Stimulated activated CD8-positive, alpha-beta memory T cell treated with anti-CD3 and anti-CD28 coated beads, Interleukin-2, amount 100 ng/mL, for 48 hours (primary cell): ENCODE data around the gene TOM1L2.

Experiments
- DNase-seq, 2 donors: peaks; one replicate each; pipeline ENCODE4 v3.0.0-alpha.2; 2020; ENCODE audit warnings: low read depth in 2 of 2

The TOM1L2 gene

DNA sequence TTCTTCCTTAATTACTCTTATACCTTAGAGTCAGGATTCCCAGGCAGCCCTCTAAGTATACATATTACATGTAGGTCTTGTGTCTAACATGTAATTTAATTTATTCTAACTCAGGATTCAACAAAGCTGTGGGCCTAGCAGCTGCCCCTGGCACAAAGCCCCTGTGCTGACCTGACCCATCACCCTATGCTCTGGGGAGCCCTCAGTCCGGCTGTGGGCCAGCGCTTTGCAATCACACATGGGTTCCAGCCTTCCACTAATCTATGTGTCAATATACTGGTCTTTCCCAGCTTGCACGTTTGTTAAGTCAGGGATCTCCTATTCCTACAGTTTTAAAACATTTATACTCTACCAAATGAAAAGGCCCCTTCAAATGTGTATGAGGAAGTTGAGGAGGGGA lies 72.7 kb downstream of the TOM1L2 start:
- no peak for DNase-seq

DNA sequence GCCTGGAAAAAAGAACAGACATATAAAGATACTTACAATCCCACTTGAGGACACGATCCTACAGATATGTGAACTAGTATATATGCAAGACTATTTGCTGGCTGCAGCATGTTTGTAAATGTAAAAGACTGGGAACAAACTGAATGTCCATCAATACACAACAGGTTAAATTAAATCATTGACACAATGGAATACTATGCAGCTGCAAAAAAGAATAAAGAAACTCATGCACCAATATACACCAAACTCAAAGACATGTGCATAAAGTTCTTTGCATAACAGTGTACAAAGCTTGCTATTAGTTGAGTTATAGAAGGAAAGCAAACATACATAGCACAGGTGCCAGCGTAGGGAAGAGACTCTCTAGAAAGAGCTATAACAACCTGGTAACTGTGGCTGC lies 73.5 kb downstream of the TOM1L2 start:
- no peak for DNase-seq

DNA sequence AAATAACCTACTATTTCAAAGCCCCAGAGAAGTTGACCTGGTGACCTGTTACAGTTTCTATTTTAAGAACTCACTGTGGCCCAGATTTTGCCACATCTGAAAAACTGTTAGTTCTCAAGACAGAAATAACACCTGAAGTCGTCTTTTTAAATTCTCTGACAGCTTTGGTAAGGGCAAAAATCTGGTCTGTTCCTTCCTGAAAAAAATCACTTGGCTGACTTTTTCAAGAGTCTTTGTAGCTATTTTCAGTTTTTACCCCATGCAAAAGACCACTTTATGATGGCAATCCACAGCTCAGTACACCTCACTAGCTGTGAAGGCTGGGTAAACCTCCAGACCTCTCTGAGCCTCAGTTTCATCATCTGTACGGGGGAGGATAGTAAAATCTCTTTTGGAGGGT lies 74.8 kb downstream of the TOM1L2 start:
- no peak for DNase-seq

DNA sequence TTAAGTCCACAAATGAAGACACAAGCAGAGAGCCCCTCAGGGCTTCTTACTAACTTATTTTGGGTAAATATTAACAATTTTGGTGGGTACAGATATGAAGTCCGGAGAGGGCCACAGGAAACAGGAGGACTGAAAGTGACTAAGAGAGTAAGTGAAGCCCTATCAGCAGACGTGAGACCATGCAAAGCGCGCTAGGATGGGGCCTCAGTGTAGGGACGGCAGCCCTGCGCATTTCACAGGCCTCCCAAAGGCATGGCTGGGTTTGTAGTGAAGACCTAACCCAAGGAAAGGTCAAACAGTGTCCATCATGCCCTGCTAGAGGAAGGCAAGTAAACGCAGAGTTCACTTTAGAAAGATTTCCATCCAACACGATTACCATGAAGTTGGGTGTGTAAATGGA lies 75.5 kb downstream of the TOM1L2 start:
- no peak for DNase-seq

DNA sequence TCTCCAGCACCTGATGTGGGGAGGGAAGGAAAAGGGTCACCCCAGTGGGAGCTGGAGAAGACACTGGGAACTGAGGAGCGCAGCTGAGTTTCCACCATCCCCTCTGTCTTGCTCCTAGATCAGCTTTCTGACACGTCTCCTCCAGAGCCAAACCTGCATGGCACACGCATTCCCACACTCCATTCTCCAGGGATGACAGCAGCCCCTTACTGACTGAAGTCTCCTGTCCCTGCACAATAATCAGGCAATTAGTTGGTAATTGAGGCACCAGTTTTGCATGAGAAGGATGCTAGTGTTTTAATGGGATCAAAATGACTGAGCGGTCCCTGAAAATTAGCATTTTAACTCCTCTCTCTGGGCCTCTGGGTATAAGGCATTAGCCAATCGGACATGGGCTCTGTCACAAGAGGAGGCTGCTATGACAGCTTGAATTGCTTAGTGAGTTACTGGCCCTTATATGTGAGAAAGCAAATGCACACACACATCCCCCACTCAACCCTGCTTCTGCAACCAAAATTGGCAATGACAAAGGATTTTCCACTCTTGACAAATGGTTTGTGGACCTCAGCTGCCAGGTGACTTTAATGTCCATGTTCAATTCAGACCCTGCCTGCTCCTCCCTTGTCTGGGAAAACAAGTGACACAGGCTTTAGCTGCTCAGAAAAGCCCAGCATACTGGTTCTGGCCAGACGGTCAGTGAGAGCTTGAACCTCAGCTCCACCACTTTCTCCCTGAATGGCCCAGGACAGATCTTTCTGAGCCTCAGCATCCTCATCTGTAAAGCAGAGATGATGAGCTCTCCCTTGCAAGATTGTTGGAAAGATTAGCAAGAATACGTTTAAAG lies 78.2 kb downstream of the TOM1L2 start:
- no peak for DNase-seq

DNA sequence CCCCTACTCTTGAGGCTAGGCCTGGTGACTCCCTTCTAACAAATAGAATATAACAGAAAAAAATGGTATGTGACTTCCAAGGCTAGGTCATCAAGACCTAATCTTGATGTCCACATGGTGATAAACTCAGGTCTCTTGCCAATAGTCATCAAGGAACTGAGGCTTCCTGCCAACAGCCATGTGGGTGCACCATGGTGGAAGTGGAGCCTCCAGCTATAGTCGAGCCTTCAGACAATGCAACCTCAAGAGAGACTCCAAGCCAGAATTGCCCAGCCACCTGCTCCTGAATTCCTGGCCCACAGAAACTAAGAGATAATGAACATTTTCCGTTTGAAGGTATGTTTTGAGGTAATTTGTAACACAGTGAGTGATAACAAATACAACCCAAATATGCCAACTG lies 79.5 kb downstream of the TOM1L2 start:
- no peak for DNase-seq

DNA sequence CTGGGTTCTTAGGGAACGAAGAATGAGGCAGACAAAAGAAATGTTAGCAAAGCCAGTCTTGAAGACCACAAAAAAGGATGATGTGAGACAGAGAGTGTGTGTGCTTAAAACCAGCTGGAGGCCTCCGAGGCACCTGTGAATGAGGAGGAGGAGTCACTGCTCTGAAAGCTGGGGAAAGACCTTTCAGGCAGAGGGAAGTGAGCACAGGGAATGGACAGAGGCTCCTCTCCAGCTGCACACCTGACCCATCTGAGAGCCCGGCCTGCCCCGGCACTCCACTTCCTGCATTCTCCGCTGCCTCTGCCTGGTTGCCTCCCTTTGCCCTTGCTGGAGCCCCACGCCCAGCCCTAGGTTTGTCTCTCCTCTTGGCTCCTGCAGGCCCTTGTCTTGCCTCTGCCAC lies 80.2 kb downstream of the TOM1L2 start:
- no peak for DNase-seq

DNA sequence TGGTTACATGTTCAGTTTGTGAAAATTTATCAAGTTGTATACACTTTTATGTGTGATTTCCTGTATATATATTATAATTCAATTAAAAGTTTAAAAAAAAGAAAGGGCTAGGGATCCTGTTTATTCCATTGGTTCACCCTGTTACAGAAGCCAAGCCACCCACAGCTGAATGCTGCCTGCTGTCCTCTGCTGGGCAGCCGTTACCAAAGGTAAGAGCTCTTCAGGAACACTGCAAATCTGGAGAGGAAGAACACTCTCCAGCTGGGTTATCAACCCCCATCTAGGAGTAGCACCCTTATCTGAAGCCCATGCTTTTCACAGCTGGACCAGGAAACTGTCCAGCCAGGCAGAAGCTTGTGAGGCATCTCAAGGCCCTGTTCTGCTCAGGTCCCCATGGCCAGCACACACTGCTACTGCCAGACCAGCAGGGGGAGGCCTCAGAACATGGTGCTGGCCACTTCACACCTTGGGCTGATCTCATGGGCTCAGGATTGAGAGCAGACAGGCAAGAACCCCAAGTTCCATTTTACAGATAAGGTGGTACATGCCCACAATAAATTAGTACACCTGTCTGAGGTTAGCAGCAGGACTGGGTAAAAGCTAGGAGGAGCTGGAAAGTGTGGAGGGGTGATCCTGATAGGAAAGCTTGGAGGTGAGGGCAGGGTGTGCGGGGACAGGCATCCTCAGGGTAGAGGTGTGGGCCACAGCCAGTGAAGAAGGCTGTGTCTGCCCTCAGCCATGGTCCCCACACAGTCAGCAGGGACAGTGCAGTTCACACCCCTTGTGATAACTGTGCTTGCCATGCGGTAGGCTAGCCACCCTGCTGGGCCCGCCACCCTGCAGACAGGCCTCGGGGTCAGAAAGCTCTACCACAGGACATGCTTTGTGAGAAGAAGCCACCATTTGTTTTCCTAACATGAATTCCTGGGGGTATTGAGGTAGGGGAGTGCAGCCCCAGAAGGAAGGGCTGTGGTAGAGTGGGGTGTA lies 81.1 kb downstream of the TOM1L2 start:
- DNase-seq: peak; percentile 8 to 14

DNA sequence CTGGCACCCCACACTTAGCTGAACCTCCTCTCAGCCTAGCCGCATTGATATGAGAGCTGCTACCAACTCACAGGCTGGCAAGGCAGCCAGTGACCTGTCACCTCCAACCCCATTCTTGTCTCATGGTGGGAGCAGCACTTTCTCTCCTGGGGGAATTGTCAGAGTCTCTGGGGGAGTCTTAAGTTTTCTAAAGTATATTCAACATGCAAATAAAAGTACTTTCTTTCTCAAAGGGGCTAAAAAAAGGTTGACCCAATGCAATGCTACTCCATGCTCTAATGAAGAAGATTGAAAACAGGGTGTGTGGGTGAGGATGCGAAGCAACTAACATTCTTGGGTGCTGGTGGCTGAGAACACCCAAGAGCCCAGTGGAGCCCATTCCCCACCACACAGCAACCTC lies 82.3 kb downstream of the TOM1L2 start:
- DNase-seq: no peak

DNA sequence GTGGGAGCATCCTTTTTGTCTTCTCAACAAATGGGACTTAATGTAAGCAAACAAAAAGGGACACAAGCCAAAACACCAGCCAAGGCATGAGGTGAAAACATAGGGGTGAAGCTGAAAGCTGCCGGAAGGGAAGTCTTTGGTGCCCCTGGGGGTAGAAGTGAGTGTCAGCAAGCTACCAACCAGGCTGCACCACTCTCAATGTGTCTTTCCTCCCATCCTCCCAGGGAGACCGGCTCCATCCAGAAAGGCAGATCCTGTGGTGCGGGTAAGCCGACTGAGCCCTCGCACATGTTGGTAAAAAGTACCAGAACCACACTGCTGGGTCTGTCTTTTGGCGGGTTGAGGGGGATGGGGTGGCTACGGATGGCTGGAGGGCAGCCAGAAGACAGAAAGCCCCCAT lies 83.4 kb downstream of the TOM1L2 start:
- DNase-seq: no peak

DNA sequence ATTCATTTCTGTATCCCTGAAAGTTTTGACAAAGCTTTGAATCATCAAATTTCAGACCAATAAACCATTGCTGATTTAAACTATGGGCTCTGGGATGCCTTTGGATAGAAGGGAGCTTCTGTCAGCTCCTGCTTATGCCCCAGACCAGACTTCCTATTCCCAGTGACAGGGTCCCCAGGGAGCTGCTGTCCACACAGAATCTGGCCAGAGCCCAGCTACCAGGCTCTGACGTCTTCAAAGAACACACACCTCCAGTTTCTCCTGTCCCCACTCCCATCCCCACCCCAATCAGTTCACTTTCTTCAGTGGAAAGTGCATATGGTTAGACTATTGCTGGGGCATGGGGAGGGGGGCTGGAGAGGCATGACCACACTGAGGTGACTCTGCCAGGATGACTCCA lies 83.8 kb downstream of the TOM1L2 start:
- DNase-seq: no peak

DNA sequence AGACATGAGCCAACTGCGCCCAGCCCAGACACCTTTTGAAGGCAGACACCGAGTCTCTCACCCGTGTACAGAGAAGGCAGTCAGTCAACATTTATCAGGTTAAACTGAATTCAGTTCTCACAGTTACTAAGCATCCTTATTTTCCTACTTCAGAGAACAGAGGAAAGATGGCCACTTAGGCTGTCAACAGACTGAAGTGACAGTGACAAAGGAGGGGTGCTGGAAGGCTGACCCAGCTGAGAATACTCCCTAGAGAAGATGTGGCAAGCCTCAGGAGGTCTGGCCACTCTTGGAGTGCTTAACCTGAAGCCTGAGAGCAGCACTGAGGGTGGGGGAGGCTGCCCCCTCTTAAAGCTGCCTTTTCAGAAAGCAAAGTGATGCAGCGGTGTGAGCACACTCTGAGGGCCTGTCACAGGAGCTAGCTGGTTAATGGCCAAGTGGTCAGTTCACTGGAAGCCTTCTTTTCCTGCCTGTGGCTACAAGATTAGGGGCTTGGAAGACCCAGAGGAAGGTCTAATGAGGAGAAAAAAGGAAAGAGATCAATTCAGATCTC lies 84.4 kb downstream of the TOM1L2 start:
- DNase-seq: no peak

DNA sequence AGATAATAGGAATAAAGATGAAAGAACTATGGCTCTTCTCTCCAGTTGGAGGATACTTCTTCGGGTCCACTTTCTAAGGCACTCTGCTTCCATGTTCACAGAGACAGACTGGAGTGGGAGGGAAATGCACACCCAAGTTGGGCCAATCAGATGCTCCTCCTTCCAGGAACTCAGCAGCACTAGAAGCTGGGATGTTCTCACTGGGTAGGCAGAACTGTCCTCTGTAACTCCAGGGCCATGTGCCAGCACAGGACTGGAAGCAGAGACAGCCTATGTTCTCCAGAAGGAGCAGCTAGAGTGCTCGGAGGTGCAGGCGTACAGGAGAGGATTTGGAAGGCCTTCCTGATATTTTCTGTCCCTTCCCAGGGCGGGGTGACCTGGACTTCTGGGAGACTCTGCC lies 85.5 kb downstream of the TOM1L2 start:
- DNase-seq: no peak

DNA sequence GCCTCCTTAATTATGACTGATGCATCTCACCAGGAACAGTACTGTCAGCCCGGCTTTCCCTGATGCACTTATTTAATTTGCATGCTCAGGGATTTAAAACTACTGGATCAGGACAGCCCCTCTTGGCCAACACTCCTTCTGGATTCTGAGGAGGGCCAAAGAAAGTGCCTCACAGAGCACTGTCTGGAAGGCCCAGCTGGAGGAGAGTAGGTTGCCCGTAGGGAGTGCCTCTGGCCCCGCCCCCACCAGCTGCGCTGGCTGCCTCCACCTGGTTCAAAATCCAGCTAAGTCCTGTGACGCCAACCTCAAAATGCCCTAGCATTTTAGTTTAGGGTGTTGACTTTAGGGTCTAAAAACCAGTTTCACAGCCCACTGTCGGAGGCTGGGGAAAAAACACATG lies 86.0 kb downstream of the TOM1L2 start:
- no peak for DNase-seq

DNA sequence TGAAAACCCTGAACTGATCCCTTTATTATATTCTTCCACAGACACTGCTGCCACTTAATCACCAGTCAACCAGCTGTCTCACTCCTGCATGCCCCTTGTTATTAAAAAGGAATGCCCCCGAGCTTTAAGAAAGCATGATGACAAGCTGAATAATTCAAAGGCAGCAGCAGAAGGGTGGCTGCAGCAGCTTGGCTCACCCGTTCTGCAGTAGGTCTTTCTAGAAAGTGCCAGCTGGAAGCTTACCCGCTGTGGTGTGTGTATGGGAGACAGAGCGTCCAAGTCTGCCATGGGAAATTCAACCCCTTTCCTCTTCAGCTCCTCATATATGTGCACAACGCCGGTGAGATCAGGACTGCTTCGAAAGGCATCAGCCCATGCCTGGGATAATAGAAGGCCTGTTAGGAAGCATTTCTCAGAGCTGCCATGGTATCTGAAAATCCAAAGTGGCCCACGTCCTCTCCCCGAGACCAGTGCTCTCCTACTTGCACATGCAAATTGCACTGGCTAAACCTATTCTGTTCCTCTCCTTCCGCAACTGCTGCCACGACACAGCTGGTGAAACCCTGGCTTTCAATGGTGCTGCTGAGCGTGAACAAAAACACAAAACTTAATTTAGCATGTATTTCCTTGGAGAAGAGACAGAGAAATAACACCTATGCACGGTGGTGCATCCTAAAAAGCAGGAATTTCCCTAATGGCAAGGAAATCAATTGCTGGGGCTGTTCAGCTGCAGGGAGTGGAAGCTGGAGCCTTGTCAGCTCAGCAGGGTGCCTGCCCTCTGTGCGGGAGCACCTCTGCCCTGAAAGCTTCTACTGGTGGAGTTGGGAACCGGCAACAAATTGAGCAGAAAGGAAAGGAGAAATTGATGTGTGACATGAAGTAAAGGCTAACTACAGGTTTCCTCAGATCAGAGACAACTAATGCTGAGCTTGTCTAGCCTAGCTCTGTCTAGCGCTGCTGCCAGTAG lies 87.5 kb downstream of the TOM1L2 start:
- no peak for DNase-seq

DNA sequence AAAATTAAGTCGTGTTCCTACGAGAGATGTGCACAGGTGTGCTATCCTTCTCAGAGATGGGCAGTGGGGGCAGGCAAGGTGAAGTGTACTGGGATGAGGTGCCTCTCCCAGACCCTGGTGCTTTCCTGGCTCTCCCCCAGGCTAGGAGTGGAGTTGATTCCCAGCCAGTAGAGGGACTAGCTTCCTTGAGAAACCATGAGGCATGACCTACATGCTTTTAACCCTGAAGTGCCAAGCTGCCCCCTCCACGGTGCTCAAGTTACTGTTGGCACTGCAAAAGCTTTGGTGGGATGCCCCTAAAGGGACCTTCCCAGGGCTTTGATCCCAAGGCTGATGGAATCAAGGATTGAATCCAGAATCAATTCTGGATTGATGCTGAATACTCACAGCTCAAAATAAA lies 88.4 kb downstream of the TOM1L2 start:
- DNase-seq: no peak

DNA sequence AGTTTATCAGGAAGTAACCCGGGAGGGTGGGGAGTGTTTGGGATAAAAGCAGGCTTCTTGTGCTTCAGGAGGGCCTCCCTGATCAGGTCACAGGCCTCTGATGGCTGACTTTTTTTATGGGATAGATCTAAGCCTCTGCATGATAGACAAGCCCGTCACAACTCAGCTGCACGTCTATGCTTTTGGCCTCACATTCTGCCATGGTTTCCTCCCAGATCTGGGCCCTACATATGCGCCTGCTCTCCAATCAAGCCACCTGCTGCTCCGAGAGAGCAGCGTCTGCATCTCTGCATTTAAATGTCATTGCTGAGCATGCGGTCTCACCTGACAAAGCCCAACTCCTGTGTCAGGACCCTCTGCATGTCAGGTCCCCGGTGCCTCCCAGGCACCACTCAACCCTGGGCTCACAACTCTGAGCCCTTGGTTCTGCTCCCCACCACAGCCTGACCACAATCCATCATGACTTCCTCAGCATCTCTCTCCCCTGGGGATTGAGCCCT lies 90.1 kb downstream of the TOM1L2 start:
- DNase-seq: no peak

DNA sequence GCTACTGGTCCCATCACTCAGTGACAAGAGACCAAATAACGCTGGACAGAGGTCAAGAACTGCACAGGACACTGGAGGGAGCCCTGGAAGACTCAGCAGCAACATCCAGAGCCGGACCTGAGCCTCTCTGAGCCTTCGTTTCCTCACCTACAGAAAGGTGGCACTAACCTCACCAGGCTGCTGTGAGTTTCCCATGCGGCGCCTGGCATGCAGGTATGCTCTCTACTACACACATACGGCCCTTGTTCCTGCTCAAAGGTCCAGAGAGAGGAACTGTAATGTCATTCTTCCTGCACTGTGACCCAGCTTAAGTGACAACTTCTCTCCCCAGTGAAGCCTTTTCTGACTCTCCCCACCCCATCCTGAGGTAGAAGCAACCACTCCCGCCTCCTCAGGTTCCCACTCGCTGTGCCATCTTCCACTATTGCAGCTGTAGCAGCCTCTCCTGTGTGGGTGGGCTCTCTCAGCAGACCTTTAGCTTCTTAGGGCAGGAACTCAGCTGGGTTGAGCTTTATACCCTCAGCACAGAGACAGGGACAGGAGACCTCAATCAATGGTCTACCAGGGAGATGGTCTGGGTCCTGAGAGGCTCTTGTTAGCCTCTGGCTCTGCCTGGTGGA lies 91.5 kb downstream of the TOM1L2 start:
- no peak for DNase-seq

DNA sequence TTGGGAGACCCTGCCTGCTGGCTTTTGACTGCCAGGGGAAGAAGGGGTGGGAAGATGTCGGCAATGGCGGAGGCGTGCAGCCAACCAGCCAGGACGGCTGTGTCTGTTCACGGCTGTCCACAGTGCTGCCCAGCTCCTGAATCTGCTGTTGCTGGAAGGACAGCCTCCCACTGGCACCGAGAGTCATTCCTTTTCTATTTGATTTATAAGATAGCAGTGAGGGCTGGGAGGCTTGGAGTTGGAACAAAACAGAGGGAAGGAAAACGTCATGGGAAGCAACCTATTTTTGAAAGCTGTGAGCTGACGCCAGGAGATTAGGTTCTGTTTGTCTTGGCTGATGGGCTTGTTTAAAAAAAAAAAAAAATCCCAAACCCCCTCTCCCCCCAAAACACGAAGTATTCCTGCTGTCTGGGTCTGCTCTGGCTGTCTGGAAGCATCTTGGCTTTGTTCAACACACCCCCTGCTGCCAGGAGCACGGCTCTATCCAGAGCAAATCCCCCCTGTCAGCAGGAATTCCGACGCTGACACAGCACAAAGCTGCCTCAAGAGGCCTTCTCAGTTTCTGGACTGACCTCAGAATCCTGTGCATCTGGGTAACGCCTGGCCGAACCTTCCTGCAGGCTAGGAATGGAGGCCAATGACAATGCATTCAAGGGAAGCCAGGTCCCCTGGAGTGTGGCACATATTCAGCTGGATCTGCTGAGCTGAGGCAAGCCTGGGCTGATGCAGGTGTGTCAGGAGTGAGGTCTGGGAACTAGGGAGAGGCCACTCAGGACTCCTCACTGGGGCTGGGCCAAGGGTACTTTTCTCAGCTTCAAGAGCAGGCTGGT lies 94.5 kb downstream of the TOM1L2 start:
- no peak for DNase-seq
